SK-N-SH (cell line): ENCODE results near the gene P2RY13. TPM values are rescaled to one million over a fixed set of nuclear protein-coding genes. Genes with fewer than 3 reads are reported as not detected.

Source experiments
- CTCF ChIA-PET: fragments of 300-600, 350-600 bp; formaldehyde crosslinking; extraction: SDS; loops from one replicate; lab custom pipeline; 2021; lab: Yijun Ruan, JAX
- POLR2A ChIA-PET: fragments of 350-600 bp; sonication (Branson Sonifier 250); formaldehyde crosslinking; extraction: SDS; loops from one replicate; lab custom pipeline; 2020; ENCODE audit warnings: antibody characterized with exemption, inconsistent platforms; lab: Yijun Ruan, JAX
- DNase-seq: peaks from one replicate; pipeline ENCODE4 v3.0.0; 2012
- H2AFZ ChIP-seq: fragments of 200-600 bp; sonication (generic); 2 replicates; pipeline ENCODE4 v1.8.1; 2016; ENCODE audit warnings: antibody characterized with exemption, mild to moderate bottlenecking, low read depth
- H3F3A ChIP-seq: fragments of 200-600 bp; sonication (generic); replicated peaks from 2 replicates; pipeline ENCODE3; 2016; ENCODE audit warnings: antibody characterized with exemption, mild to moderate bottlenecking; ENCODE audit not compliant: insufficient read depth
- H3K27ac ChIP-seq, 2 experiments: fragments of 200-500 bp in 1 of 2; fragments of 200-600 bp in 1 of 2; sonication (Bioruptor generic) in 1 of 2; sonication (generic), shearing (Covaris generic) in 1 of 2; 2 replicates each; pipeline versions ENCODE4 v1.5.1 to v1.6.1; 2014 to 2016; ENCODE audit warnings: low read depth in 2 of 2, inconsistent platforms in 1 of 2, low read length in 1 of 2, mild to moderate bottlenecking in 1 of 2, mixed read lengths in 1 of 2
- H3K27me3 ChIP-seq: fragments of 200-600 bp; sonication (generic), shearing (Covaris generic); 2 replicates; pipeline ENCODE4 v1.6.1; 2016; ENCODE audit warnings: mixed run types; ENCODE audit not compliant: insufficient read depth
- H3K36me3 ChIP-seq, 2 experiments: fragments of 200-500 bp in 1 of 2; fragments of 200-600 bp in 1 of 2; sonication (Bioruptor generic) in 1 of 2; sonication (generic) in 1 of 2; replicated peaks in 1 of 2; 2 replicates each; pipeline versions ENCODE3 to v1.5.1; 2014 to 2016; ENCODE audit warnings: low read length in 1 of 2, mild to moderate bottlenecking in 1 of 2; ENCODE audit not compliant: insufficient read depth in 2 of 2, control insufficient read depth in 1 of 2
- H3K4me1 ChIP-seq, 2 experiments: fragments of 200-500 bp in 1 of 2; fragments of 200-600 bp in 1 of 2; sonication (Bioruptor generic) in 1 of 2; sonication (generic), shearing (Covaris generic) in 1 of 2; 2 replicates each; pipeline versions ENCODE4 v1.5.1 to v1.6.1; 2014 to 2016; ENCODE audit warnings: low read depth in 1 of 2, low read length in 1 of 2, mixed run types in 1 of 2; ENCODE audit not compliant: insufficient read depth in 2 of 2, control insufficient read depth in 1 of 2
- H3K4me2 ChIP-seq: fragments of 200-600 bp; sonication (generic), shearing (Covaris generic); 2 replicates; pipeline ENCODE4 v1.6.1; 2017; ENCODE audit warnings: mixed run types
- H3K4me3 ChIP-seq, 2 experiments: fragments of 200-500 bp in 1 of 2; fragments of 200-600 bp in 1 of 2; sonication (Bioruptor generic) in 1 of 2; sonication (generic), shearing (Covaris generic) in 1 of 2; 2 replicates each; pipeline versions ENCODE4 v1.5.1 to v1.8.1; 2014 to 2016; ENCODE audit warnings: low read depth in 2 of 2, inconsistent platforms in 1 of 2, low read length in 1 of 2, mild to moderate bottlenecking in 1 of 2, mixed read lengths in 1 of 2, moderate library complexity in 1 of 2
- H3K79me2 ChIP-seq: fragments of 200-600 bp; sonication (generic); 2 replicates; pipeline ENCODE4 v1.8.1; 2017; ENCODE audit warnings: mild to moderate bottlenecking; ENCODE audit not compliant: insufficient read depth
- H3K9ac ChIP-seq: fragments of 200-600 bp; sonication (generic); 2 replicates; pipeline ENCODE4 v1.6.1; 2017; ENCODE audit warnings: mixed run types
- H3K9me2 ChIP-seq: fragments of 200-600 bp; sonication (generic); 2 replicates; pipeline ENCODE4 v1.6.1; 2017; ENCODE audit warnings: mixed run types
- H3K9me3 ChIP-seq: fragments of 200-600 bp; sonication (generic); 2 replicates; pipeline ENCODE4 v1.6.1; 2017; ENCODE audit warnings: mixed run types, mild to moderate bottlenecking, moderate library complexity
- H4K20me1 ChIP-seq: fragments of 200-600 bp; sonication (generic); 2 replicates; pipeline ENCODE4 v1.6.1; 2017; ENCODE audit warnings: mild to moderate bottlenecking, mixed run types; ENCODE audit not compliant: insufficient read depth
- CHD2 ChIP-seq: fragments of 150-350 bp; IDR thresholded peaks from 2 replicates; pipeline ENCODE4 v1.6.1; 2018; ENCODE audit warnings: low read length; ENCODE audit not compliant: partially characterized antibody
- ELF1 ChIP-seq: IDR thresholded peaks from 2 replicates; pipeline ENCODE4 v1.4.0; 2012
- EP300 ChIP-seq, 2 experiments: IDR thresholded peaks; 2 replicates each; pipeline versions ENCODE4 v1.4.0 to v1.6.1; 2012; ENCODE audit warnings: borderline replicate concordance in 1 of 2, low read depth in 1 of 2, low read length in 1 of 2
- EZH2phosphoT487 ChIP-seq: fragments of 200-600 bp; sonication (generic); IDR thresholded peaks from 2 replicates; pipeline ENCODE4 v1.6.1; 2017; ENCODE audit warnings: low read depth, mixed run types, mild to moderate bottlenecking, antibody characterized with exemption, moderate library complexity, borderline replicate concordance
- FOSL2 ChIP-seq: IDR thresholded peaks from 2 replicates; pipeline ENCODE4 v1.4.0; 2012; ENCODE audit warnings: low read depth, mild to moderate bottlenecking, moderate library complexity, borderline replicate concordance
- FOXM1 ChIP-seq: IDR thresholded peaks from 2 replicates; pipeline ENCODE4 v1.4.0; 2012; ENCODE audit warnings: low read depth, mild to moderate bottlenecking
- GABPA ChIP-seq: IDR thresholded peaks from 2 replicates; pipeline ENCODE4 v1.4.0; 2012; ENCODE audit warnings: low read depth, mild to moderate bottlenecking
- JUND ChIP-seq: IDR thresholded peaks from 2 replicates; pipeline ENCODE4 v1.4.0; 2012
- MEF2A ChIP-seq: IDR thresholded peaks from 2 replicates; pipeline ENCODE4 v1.4.0; 2012; ENCODE audit warnings: low read depth, borderline replicate concordance
- NFIC ChIP-seq: IDR thresholded peaks from 2 replicates; pipeline ENCODE4 v1.4.0; 2012; ENCODE audit warnings: borderline replicate concordance
- POLR2AphosphoS5 ChIP-seq: IDR thresholded peaks from 2 replicates; pipeline ENCODE4 v1.6.1; 2012; ENCODE audit warnings: low read depth, low read length
- RFX5 ChIP-seq: IDR thresholded peaks from 2 replicates; pipeline ENCODE4 v1.6.1; 2012; ENCODE audit warnings: mild to moderate bottlenecking, improper control_type of control experiment, low read length
- RXRA ChIP-seq: IDR thresholded peaks from 2 replicates; pipeline ENCODE4 v1.4.0; 2012; ENCODE audit warnings: low read depth, mild to moderate bottlenecking, borderline replicate concordance
- TEAD4 ChIP-seq: IDR thresholded peaks from 2 replicates; pipeline ENCODE4 v1.4.0; 2012; ENCODE audit warnings: mild to moderate bottlenecking, borderline replicate concordance; ENCODE audit not compliant: insufficient read depth
- WGBS: methylation state at CpG from one replicate; pipeline ENCODE4 v1.1.6; 2017; ENCODE audit warnings: low lambda C conversion rate; 5-methylcytosine and 5-hydroxymethylcytosine counted together
- polyA plus RNA-seq, 3 experiments: library from polyadenylated mRNA; depleted of rRNA; stranded (reverse); fragments of >200 nt; gene quantifications; 2 replicates each; pipeline ENCODE4 v1.2.3, GENCODE V29; 2012
- TF ChIP-seq, protein P1 (sequence below): IDR thresholded peaks from 2 replicates; pipeline ENCODE4; 2012
- TF ChIP-seq, protein P2 (sequence below): IDR thresholded peaks from 2 replicates; pipeline ENCODE4 v1.4.0; 2012; ENCODE audit warnings: low read depth
- TF ChIP-seq, protein P3 (sequence below): fragments of 150-350 bp; IDR thresholded peaks from 2 replicates; pipeline ENCODE4 v1.6.1; 2017; ENCODE audit warnings: antibody characterized with exemption, low read length, low read depth, borderline replicate concordance
- TF ChIP-seq, protein P4 (sequence below): fragments of 150-350 bp; IDR thresholded peaks from 2 replicates; pipeline ENCODE4 v1.6.1; 2016; ENCODE audit warnings: mild to moderate bottlenecking, low read depth, low read length

Gene P2RY13
- polyA plus RNA-seq, 1 of the 3 experiments (the other 2 are of a cell fraction) = not detected

DNA sequence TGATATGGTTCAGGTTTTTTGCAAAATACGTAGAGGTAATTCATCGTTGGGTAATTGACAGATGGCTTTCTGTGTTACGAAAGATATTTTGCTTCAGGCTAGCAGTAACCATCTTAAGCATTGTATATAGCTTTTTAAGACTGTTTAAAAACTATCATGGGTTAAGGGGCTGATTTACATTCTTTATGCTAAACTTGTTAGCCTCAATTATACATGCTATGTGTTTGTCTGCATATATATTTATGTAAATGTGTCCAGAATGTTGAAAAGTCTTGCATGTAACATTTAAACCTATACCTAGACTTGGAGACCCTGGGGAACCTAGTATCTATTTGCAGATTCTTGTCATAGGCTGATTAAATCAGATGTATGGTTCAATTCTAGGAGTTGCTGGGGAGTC, 39.9 kb downstream of the P2RY13 start:
- ChIA-PET CTCF (interaction anchor here (0.8 to 1.4 kb wide), 4 partner anchors 61 to 550 kb away, joined by 3 to 8 read pairs (median 4); no protein-coding TSS in a partner anchor), POLR2A (interaction anchor here (0.6 kb wide), 1 partner anchor 18 kb away, joined by 3 read pairs; no protein-coding TSS in a partner anchor)
- no peaks in the 10 kb centered on the region for H3K36me3 ChIP-seq
- no peak overlapping the region for H3K27ac ChIP-seq
- H3K9me2 ChIP-seq = no peaks in the 10 kb centered on the region
- H3K4me3 ChIP-seq = no peak overlapping the region
- H3K27me3 ChIP-seq = peaks cover 7% of the 10 kb centered on the region; the same call in 1 of the 2 replicates
- no peak overlapping the region for H3K4me2 ChIP-seq
- DNase-seq = no peak
- H3K4me1 ChIP-seq = no peaks in the 10 kb centered on the region
- H3K79me2 ChIP-seq = no peaks in the 10 kb centered on the region
- H4K20me1 ChIP-seq = no peaks in the 10 kb centered on the region
- H3K9ac ChIP-seq = no peak overlapping the region
- WGBS = 45% methylated on average over 3 of the region's 3 CpGs
- H2AFZ ChIP-seq = no peak overlapping the region
- no peaks in the 10 kb centered on the region for H3F3A ChIP-seq
- no peak for TF ChIP-seq EZH2phosphoT487
- TF ChIP-seq MEF2A = no peak
- TF ChIP-seq TEAD4 = no peak
- TF ChIP-seq NFIC = no peak
- TF ChIP-seq, protein P1, sequence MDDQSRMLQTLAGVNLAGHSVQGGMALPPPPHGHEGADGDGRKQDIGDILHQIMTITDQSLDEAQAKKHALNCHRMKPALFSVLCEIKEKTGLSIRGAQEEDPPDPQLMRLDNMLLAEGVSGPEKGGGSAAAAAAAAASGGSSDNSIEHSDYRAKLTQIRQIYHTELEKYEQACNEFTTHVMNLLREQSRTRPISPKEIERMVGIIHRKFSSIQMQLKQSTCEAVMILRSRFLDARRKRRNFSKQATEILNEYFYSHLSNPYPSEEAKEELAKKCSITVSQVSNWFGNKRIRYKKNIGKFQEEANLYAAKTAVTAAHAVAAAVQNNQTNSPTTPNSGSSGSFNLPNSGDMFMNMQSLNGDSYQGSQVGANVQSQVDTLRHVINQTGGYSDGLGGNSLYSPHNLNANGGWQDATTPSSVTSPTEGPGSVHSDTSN = no peak
- TF ChIP-seq, protein P2, sequence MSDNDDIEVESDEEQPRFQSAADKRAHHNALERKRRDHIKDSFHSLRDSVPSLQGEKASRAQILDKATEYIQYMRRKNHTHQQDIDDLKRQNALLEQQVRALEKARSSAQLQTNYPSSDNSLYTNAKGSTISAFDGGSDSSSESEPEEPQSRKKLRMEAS = no peak
- no peak for TF ChIP-seq POLR2AphosphoS5
- TF ChIP-seq JUND = no peak
- no peak for TF ChIP-seq RXRA
- TF ChIP-seq EP300 (IDR thresholded peaks at IDR 0.05; ENCODE audit: borderline replicate concordance in 1 of 2, low read depth in 1 of 2, low read length in 1 of 2) = no peak
- TF ChIP-seq GABPA = no peak
- TF ChIP-seq, protein P3, sequence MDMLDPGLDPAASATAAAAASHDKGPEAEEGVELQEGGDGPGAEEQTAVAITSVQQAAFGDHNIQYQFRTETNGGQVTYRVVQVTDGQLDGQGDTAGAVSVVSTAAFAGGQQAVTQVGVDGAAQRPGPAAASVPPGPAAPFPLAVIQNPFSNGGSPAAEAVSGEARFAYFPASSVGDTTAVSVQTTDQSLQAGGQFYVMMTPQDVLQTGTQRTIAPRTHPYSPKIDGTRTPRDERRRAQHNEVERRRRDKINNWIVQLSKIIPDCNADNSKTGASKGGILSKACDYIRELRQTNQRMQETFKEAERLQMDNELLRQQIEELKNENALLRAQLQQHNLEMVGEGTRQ = no peak
- no peak for TF ChIP-seq CHD2
- TF ChIP-seq, protein P4, sequence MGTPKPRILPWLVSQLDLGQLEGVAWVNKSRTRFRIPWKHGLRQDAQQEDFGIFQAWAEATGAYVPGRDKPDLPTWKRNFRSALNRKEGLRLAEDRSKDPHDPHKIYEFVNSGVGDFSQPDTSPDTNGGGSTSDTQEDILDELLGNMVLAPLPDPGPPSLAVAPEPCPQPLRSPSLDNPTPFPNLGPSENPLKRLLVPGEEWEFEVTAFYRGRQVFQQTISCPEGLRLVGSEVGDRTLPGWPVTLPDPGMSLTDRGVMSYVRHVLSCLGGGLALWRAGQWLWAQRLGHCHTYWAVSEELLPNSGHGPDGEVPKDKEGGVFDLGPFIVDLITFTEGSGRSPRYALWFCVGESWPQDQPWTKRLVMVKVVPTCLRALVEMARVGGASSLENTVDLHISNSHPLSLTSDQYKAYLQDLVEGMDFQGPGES = no peak
- no peak for TF ChIP-seq ELF1
- no peak for TF ChIP-seq FOSL2
- no peak for TF ChIP-seq RFX5
- no peak for TF ChIP-seq FOXM1
- TF ChIP-seq, all 33 proteins: peak for 0
- no peaks in the 10 kb centered on the region for H3K9me3 ChIP-seq
